OCI-LY3 (cell line): Measurements from ENCODE around the gene SHROOM1.
A peak's percentile ranks its signal among the peaks of the same experiment; 100 is the strongest.

Source experiments
- H2AFZ ChIP-seq: fragments of 200-600, 300-600 bp; shearing (Covaris generic); 2 replicates; pipeline ENCODE4 v1.6.0; 2014; ENCODE audit warnings: antibody characterized with exemption, low read depth, low read length
- H3K27ac ChIP-seq: fragments of 200-600, 300-600 bp; sonication (generic); 2 replicates; pipeline ENCODE4 v1.5.1; 2014; ENCODE audit warnings: mild to moderate bottlenecking, low read length, moderate library complexity, mixed read lengths
- H3K27me3 ChIP-seq: fragments of 200-600, 300-600 bp; sonication (generic); 2 replicates; pipeline ENCODE4 v1.6.1; 2014; ENCODE audit warnings: low read depth, low read length, mixed read lengths
- H3K36me3 ChIP-seq: fragments of 200-600, 300-600 bp; sonication (generic); replicated peaks from 2 replicates; pipeline ENCODE3; 2014; ENCODE audit warnings: low read depth, low read length, mixed read lengths
- H3K4me1 ChIP-seq: fragments of 300-600, 200-600 bp; sonication (generic); 2 replicates; pipeline ENCODE4 v1.6.1; 2014; ENCODE audit warnings: low read length, mixed read lengths
- H3K4me2 ChIP-seq: fragments of 200-600, 300-600 bp; sonication (generic); 2 replicates; pipeline ENCODE4 v1.6.1; 2014; ENCODE audit warnings: low read length, mixed read lengths
- H3K4me3 ChIP-seq: fragments of 300-600, 200-600 bp; sonication (generic); 2 replicates; pipeline ENCODE4 v1.5.1; 2014; ENCODE audit warnings: antibody characterized with exemption, mild to moderate bottlenecking, low read length, moderate library complexity
- H3K79me2 ChIP-seq: fragments of 300-600, 200-600 bp; shearing (Covaris generic); 2 replicates; pipeline ENCODE4 v1.6.1; 2014; ENCODE audit warnings: mild to moderate bottlenecking, low read length, mixed read lengths
- H3K9ac ChIP-seq: fragments of 300-600, 200-600 bp; shearing (Covaris generic); 2 replicates; pipeline ENCODE4 v1.6.0; 2014; ENCODE audit warnings: mild to moderate bottlenecking, low read length, moderate library complexity
- H3K9me3 ChIP-seq: fragments of 200-600, 300-600 bp; shearing (Covaris generic); 2 replicates; pipeline ENCODE4 v1.6.1; 2014; ENCODE audit warnings: low read length, mixed read lengths; ENCODE audit not compliant: insufficient read depth
- H4K20me1 ChIP-seq: fragments of 200-600, 300-600 bp; sonication (generic); 2 replicates; pipeline ENCODE4 v1.6.1; 2016; ENCODE audit warnings: low read length, mixed read lengths; ENCODE audit not compliant: insufficient read depth
- EZH2phosphoT487 ChIP-seq: fragments of 200-600 bp; shearing (Covaris generic); IDR thresholded peaks from 2 replicates; pipeline ENCODE4 v1.6.1; 2018; ENCODE audit warnings: antibody characterized with exemption, mixed run types, low read depth
- TF ChIP-seq, protein P1 (sequence below): fragments of 200-600, 300-600 bp; sonication (generic); IDR thresholded peaks from 2 replicates; pipeline ENCODE4 v1.5.1; 2014; ENCODE audit warnings: antibody characterized with exemption, low read length, low read depth

Gene SHROOM1

DNA sequence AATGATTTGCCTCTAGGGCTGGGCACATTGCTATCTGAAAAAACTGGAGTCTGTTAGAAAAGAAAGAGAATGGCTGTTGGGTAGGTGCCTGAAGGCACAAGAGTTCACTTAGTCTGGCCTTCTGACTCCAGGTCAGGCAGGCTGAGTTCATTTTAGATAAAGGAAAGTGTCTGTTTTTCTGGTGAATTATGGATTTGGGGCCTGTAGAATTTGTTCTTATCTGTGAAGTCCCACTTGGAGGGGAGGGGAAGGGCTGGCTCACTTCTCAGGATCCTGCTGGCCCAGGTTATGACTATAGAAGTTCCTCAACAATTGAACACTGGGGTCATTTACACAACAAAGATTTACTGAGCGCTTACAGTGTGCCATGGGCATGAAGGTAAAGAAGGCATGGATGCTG is 41.9 kb downstream of the SHROOM1 start:
- Histone ChIP-seq H3K79me2 (no peaks in the 10 kb centered on the region), H3K4me2 (no peak overlapping the region), H3K4me1 (peaks cover 12% of the 10 kb centered on the region), H3K4me3 (no peak overlapping the region), H2AFZ (no peak overlapping the region), H3K9me3 (no peaks in the 10 kb centered on the region), H3K27ac (no peak overlapping the region), H3K36me3 (no peaks in the 10 kb centered on the region), H3K9ac (no peak overlapping the region), H3K27me3 (no peaks in the 10 kb centered on the region), H4K20me1 (no peaks in the 10 kb centered on the region)
- TF ChIP-seq, protein P1, sequence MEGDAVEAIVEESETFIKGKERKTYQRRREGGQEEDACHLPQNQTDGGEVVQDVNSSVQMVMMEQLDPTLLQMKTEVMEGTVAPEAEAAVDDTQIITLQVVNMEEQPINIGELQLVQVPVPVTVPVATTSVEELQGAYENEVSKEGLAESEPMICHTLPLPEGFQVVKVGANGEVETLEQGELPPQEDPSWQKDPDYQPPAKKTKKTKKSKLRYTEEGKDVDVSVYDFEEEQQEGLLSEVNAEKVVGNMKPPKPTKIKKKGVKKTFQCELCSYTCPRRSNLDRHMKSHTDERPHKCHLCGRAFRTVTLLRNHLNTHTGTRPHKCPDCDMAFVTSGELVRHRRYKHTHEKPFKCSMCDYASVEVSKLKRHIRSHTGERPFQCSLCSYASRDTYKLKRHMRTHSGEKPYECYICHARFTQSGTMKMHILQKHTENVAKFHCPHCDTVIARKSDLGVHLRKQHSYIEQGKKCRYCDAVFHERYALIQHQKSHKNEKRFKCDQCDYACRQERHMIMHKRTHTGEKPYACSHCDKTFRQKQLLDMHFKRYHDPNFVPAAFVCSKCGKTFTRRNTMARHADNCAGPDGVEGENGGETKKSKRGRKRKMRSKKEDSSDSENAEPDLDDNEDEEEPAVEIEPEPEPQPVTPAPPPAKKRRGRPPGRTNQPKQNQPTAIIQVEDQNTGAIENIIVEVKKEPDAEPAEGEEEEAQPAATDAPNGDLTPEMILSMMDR: no peak
- no peak for TF ChIP-seq EZH2phosphoT487

DNA sequence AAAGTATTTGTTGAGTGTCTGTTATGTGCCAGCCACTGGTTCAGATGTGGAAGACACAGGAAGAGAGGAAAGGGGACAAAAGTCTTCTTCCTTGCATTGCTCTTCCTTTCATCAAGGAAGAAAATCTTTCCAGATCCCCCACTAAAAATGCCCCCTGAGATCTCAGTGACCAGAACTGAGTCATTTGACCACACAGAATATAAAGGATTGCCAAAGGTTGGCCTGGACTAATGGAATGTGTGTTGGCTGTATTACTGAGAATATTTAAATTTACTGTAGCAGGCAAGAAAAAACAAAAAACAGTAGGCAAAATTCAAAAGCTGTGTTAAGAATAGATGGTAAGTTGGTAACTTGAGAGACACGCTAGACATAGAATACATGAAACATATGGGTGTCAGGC is 43.4 kb downstream of the SHROOM1 start:
- no peak overlapping the region for H3K4me2 ChIP-seq
- no peaks in the 10 kb centered on the region for H3K27me3 ChIP-seq
- no peak overlapping the region for H3K9ac ChIP-seq
- H2AFZ ChIP-seq: no peak overlapping the region
- TF ChIP-seq, protein P1: no peak
- TF ChIP-seq EZH2phosphoT487: no peak
- peaks cover 12% of the 10 kb centered on the region for H3K4me1 ChIP-seq
- no peak overlapping the region for H3K27ac ChIP-seq
- no peaks in the 10 kb centered on the region for H3K36me3 ChIP-seq
- no peaks in the 10 kb centered on the region for H3K9me3 ChIP-seq
- H3K79me2 ChIP-seq: no peaks in the 10 kb centered on the region
- H3K4me3 ChIP-seq: no peak overlapping the region
- no peaks in the 10 kb centered on the region for H4K20me1 ChIP-seq

DNA sequence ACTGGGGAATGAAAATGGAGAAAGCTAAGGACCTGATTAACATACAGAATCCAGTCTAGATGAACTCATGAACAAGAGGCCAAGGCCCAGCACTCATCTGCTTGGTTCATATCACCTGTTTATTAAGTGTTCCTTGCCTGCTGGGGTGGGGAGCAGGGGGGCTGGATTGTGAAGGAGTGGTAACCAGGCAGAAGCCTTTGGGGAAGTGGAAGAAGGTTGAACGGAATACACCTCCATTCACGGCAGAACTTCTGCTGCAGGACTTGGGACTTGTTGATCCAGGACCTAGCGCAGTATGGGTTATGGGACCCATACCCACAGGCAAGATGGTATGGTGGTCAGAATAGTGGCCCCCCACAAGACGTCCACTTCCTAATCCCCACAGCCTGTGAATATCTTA is 44.6 kb downstream of the SHROOM1 start:
- Histone ChIP-seq H3K9ac (0 out of 2 replicates have a peak overlapping the region, but pooled peaks have one; percentile 29), H4K20me1 (no peaks in the 10 kb centered on the region), H3K4me3 (peak overlapping the region; percentile 32; the same call in 1 of the 2 replicates), H3K4me2 (peak overlapping the region; percentile 74), H3K9me3 (no peaks in the 10 kb centered on the region), H3K27ac (no peak overlapping the region), H3K36me3 (no peaks in the 10 kb centered on the region), H3K79me2 (no peaks in the 10 kb centered on the region), H2AFZ (peak overlapping the region; percentile 82; the same call in 1 of the 2 replicates), H3K4me1 (peaks cover 12% of the 10 kb centered on the region), H3K27me3 (no peaks in the 10 kb centered on the region)
- no peak for TF ChIP-seq EZH2phosphoT487
- TF ChIP-seq, protein P1: no peak

DNA sequence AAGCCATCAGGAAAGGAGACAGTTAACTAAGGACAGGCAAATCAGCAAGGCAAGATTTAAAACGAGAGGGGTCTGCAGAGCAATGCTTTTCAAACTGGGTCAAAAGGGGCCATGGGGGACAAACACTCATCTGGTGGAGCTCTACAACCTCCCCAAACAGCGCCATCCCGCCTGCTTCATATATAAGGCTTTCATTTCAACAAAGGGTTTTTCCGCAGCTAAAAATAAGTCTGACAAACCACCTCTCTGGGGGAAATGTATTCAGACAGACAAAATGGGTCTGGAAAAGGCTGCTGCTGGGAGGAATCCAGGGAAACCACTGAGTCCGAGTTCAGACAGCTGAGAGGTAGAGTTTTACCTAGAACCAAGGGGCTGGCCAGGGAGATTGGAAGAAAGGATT is 45.1 kb downstream of the SHROOM1 start:
- H3K4me3 ChIP-seq: peak overlapping the region; percentile 32
- no peaks in the 10 kb centered on the region for H4K20me1 ChIP-seq
- H3K4me1 ChIP-seq: peaks cover 12% of the 10 kb centered on the region
- H3K9me3 ChIP-seq: no peaks in the 10 kb centered on the region
- H3K27me3 ChIP-seq: no peaks in the 10 kb centered on the region
- H2AFZ ChIP-seq: peak overlapping the region; percentile 82; the same call in 1 of the 2 replicates
- no peaks in the 10 kb centered on the region for H3K36me3 ChIP-seq
- H3K79me2 ChIP-seq: no peaks in the 10 kb centered on the region
- TF ChIP-seq, protein P1: peak; percentile 14; the same call in 1 of the 2 replicates
- no peak for TF ChIP-seq EZH2phosphoT487
- H3K27ac ChIP-seq: no peak overlapping the region
- peak overlapping the region; percentile 29; the same call in 1 of the 2 replicates for H3K9ac ChIP-seq
- peak overlapping the region; percentile 74 for H3K4me2 ChIP-seq
